HL-60 (cell line): ENCODE data around the gene TSC22D3.

Experiments
- DNase-seq, 2 experiments: peaks; one replicate each; pipeline ENCODE4 v3.0.0-alpha.2; 2010 to 2020; ENCODE audit warnings: low read depth in 1 of 2, low spot score in 1 of 2
- H3K27ac ChIP-seq: fragments of 250-450 bp; sonication (Bioruptor Pico); replicated peaks from 2 replicates; pipeline ENCODE4 v1.5.1; 2020; ENCODE audit warnings: mild to moderate bottlenecking, moderate library complexity
- H3K27me3 ChIP-seq: fragments of 250-450 bp; sonication (Bioruptor Pico); 2 replicates; pipeline ENCODE4 v1.5.1; 2021; ENCODE audit warnings: mild to moderate bottlenecking, moderate library complexity; ENCODE audit not compliant: insufficient read depth, poor library complexity, severe bottlenecking
- H3K4me3 ChIP-seq: replicated peaks from 2 replicates; pipeline ENCODE4 v1.5.1; 2011; ENCODE audit warnings: mild to moderate bottlenecking, control low read depth, low read length; ENCODE audit not compliant: insufficient read depth
- CTCF ChIP-seq: IDR thresholded peaks from one replicate; pipeline ENCODE4 v1.5.1; 2011; ENCODE audit warnings: low read length, control low read depth, inconsistent platforms; ENCODE audit not compliant: insufficient read depth
- GABPA ChIP-seq: IDR thresholded peaks from 2 replicates; pipeline ENCODE4 v1.6.1; 2012; ENCODE audit warnings: low read depth
- POLR2AphosphoS5 ChIP-seq: IDR thresholded peaks from 2 replicates; pipeline ENCODE4 v1.6.1; 2012; ENCODE audit warnings: low read depth
- REST ChIP-seq: IDR thresholded peaks from 2 replicates; pipeline ENCODE4 v1.6.1; 2012; ENCODE audit warnings: low read depth; ENCODE audit not compliant: insufficient replicate concordance
- SPI1 ChIP-seq: IDR thresholded peaks from 2 replicates; pipeline ENCODE4 v1.6.1; 2012; ENCODE audit warnings: low read depth, mild to moderate bottlenecking, borderline replicate concordance

The TSC22D3 gene

GRCh38 chrX:107753187-107753586 lies 22.4 kb downstream of the TSC22D3 start:
- TF ChIP-seq SPI1: peak; percentile 4; the same call in 1 of the 2 replicates
- TF ChIP-seq REST: no peak
- peaks cover 2% of the 10 kb centered on the region for H3K27me3 ChIP-seq
- H3K27ac ChIP-seq: no peak overlapping the region
- peak in 1 of 2 experiments; percentile 11 for DNase-seq
- H3K4me3 ChIP-seq: no peak overlapping the region

- DNase-seq: no peak
- Histone ChIP-seq H3K27me3 (peaks cover 2% of the 10 kb centered on the region), H3K27ac (no peak overlapping the region), H3K4me3 (no peak overlapping the region)
- no peak for TF ChIP-seq CTCF
- TF ChIP-seq SPI1: no peak
- no peak for TF ChIP-seq GABPA
- TF ChIP-seq POLR2AphosphoS5: no peak
- no peak for TF ChIP-seq REST
Observed at GRCh38 chrX:107752714-107753113, 22.9 kb downstream of the TSC22D3 start.

GRCh38 chrX:107752043-107752442 lies 23.5 kb downstream of the TSC22D3 start:
- no peak overlapping the region for H3K27ac ChIP-seq
- TF ChIP-seq SPI1: no peak
- TF ChIP-seq POLR2AphosphoS5: no peak
- TF ChIP-seq CTCF: no peak
- TF ChIP-seq GABPA: no peak
- no peak for TF ChIP-seq REST
- H3K27me3 ChIP-seq: peaks cover 2% of the 10 kb centered on the region
- no peak for DNase-seq
- no peak overlapping the region for H3K4me3 ChIP-seq

- DNase-seq: no peak
- no peaks in the 10 kb centered on the region for H3K27me3 ChIP-seq
- no peak overlapping the region for H3K27ac ChIP-seq
- no peak for TF ChIP-seq SPI1
- no peak for TF ChIP-seq POLR2AphosphoS5
- no peak for TF ChIP-seq CTCF
- TF ChIP-seq GABPA: no peak
- no peak for TF ChIP-seq REST
- H3K4me3 ChIP-seq: no peak overlapping the region
Observed at GRCh38 chrX:107750861-107751445, 24.6 kb downstream of the TSC22D3 start.
